ENCODE measurements around the gene MICAL3. TPM values are rescaled to one million over a fixed set of nuclear protein-coding genes. Genes with fewer than 3 reads are reported as not detected.

The MICAL3 gene
- total and polyA plus RNA-seq, 2 experiments from 2014 or later: 27.3 to 76.9 TPM

- no peak for DNase-seq (ENCODE audit: low read depth in 1 of 2, low spot score in 1 of 2)
- TF ChIP-seq CTCF (IDR thresholded peaks at IDR 0.05; ENCODE audit: low read depth, low read length): peak; percentile 4
- Histone ChIP-seq H3K27ac (no peak overlapping the region), H3K4me1 (ENCODE audit: low read depth) (peaks cover 20% of the 10 kb centered on the region), H3K9me3 (ENCODE audit: low read depth) (no peaks in the 10 kb centered on the region), H3K4me3 (no peak overlapping the region), H3K36me3 (peaks cover 13% of the 10 kb centered on the region), H3K27me3 (no peaks in the 10 kb centered on the region)
Measured at GRCh38 chr22:17788528-17789378, 235.6 kb downstream of the MICAL3 start.

- Histone ChIP-seq H3K27ac (no peak overlapping the region), H3K36me3 (peaks cover 13% of the 10 kb centered on the region), H3K4me3 (no peak overlapping the region), H3K9me3 (ENCODE audit: low read depth) (no peaks in the 10 kb centered on the region), H3K4me1 (ENCODE audit: low read depth) (peaks cover 12% of the 10 kb centered on the region), H3K27me3 (no peaks in the 10 kb centered on the region)
- DNase-seq (ENCODE audit: low read depth in 1 of 2, low spot score in 1 of 2): no peak
- TF ChIP-seq CTCF (IDR thresholded peaks at IDR 0.05; ENCODE audit: low read depth, low read length): no peak
Measured at GRCh38 chr22:17787716-17788330, 236.5 kb downstream of the MICAL3 start.

- Histone ChIP-seq H3K27me3 (no peaks in the 10 kb centered on the region), H3K27ac (no peak overlapping the region)
- TF ChIP-seq CTCF (IDR thresholded peaks at IDR 0.05; ENCODE audit: low read depth, low read length): no peak
Measured at GRCh38 chr22:17787241-17787640, 237.1 kb downstream of the MICAL3 start.

GRCh38 chr22:17786435-17787161, 237.8 kb downstream of the MICAL3 start:
- H3K27ac ChIP-seq: peak overlapping the region; percentile 19
- no peak for TF ChIP-seq CTCF (IDR thresholded peaks at IDR 0.05; ENCODE audit: low read depth, low read length)
- no peak overlapping the region for H3K4me3 ChIP-seq
- H3K27me3 ChIP-seq: no peaks in the 10 kb centered on the region
- H3K4me1 ChIP-seq (ENCODE audit: low read depth): peaks cover 6% of the 10 kb centered on the region
- peak in 1 of 2 donors; percentile 32 for DNase-seq (ENCODE audit: low read depth in 1 of 2, low spot score in 1 of 2)
- H3K36me3 ChIP-seq: peaks cover 13% of the 10 kb centered on the region
- no peaks in the 10 kb centered on the region for H3K9me3 ChIP-seq (ENCODE audit: low read depth)

More at GRCh38 chr22:17787241-17787640, 237.1 kb downstream of the MICAL3 start:
- Histone ChIP-seq H3K4me1 (ENCODE audit: low read depth) (peaks cover 6% of the 10 kb centered on the region), H3K9me3 (ENCODE audit: low read depth) (no peaks in the 10 kb centered on the region), H3K4me3 (no peak overlapping the region), H3K36me3 (peaks cover 13% of the 10 kb centered on the region)
- no peak for DNase-seq (ENCODE audit: low read depth in 1 of 2, low spot score in 1 of 2)
